Islet of Langerhans (tissue), 1 donor: ENCODE results near the gene CPNE4.
A peak's percentile ranks its signal among the peaks of the same experiment; 100 is the strongest.

Source experiments
- FAIRE-seq: peaks from one replicate; lab custom pipeline; 2011; peaks lifted over from hg19 to GRCh38; lab: Jason Lieb, UNC

Gene CPNE4

GRCh38 chr3:131796558-131797198 lies 238.1 kb downstream of the CPNE4 start:
- no peak for FAIRE-seq

- no peak for FAIRE-seq
These were observed 238.7 kb downstream of the CPNE4 start for GRCh38 chr3:131796111-131796510.

- no peak for FAIRE-seq
These were observed 239.3 kb downstream of the CPNE4 start for GRCh38 chr3:131795390-131796090.

- peak; percentile 47 for FAIRE-seq
These were observed 239.9 kb downstream of the CPNE4 start for GRCh38 chr3:131794766-131795388.

GRCh38 chr3:131793870-131794269 lies 240.9 kb downstream of the CPNE4 start:
- no peak for FAIRE-seq

- FAIRE-seq: no peak
These were observed 245.6 kb downstream of the CPNE4 start for GRCh38 chr3:131789188-131789587.

- FAIRE-seq: no peak
These were observed 248.4 kb downstream of the CPNE4 start for GRCh38 chr3:131786386-131786785.

- FAIRE-seq: no peak
These were observed 252.1 kb downstream of the CPNE4 start for GRCh38 chr3:131782751-131783150.

- no peak for FAIRE-seq
These were observed 256.3 kb downstream of the CPNE4 start for GRCh38 chr3:131778526-131778925.

- FAIRE-seq: no peak
These were observed 259.2 kb downstream of the CPNE4 start for GRCh38 chr3:131775650-131776049.

GRCh38 chr3:131772269-131773026 lies 262.4 kb downstream of the CPNE4 start:
- FAIRE-seq: peak; percentile 38

- no peak for FAIRE-seq
These were observed 271.7 kb downstream of the CPNE4 start for GRCh38 chr3:131762981-131763564.

- FAIRE-seq: no peak
These were observed 278.4 kb downstream of the CPNE4 start for GRCh38 chr3:131756405-131756804.

GRCh38 chr3:131755380-131755779 lies 279.4 kb downstream of the CPNE4 start:
- no peak for FAIRE-seq

- no peak for FAIRE-seq
These were observed 284.6 kb downstream of the CPNE4 start for GRCh38 chr3:131750256-131750655.

- FAIRE-seq: no peak
These were observed 285.0 kb downstream of the CPNE4 start for GRCh38 chr3:131749826-131750225.

GRCh38 chr3:131747466-131747865 lies 287.3 kb downstream of the CPNE4 start:
- no peak for FAIRE-seq

GRCh38 chr3:131744765-131745164 lies 290.0 kb downstream of the CPNE4 start:
- FAIRE-seq: no peak

- FAIRE-seq: no peak
These were observed 291.7 kb downstream of the CPNE4 start for GRCh38 chr3:131743126-131743525.

- no peak for FAIRE-seq
These were observed 295.6 kb downstream of the CPNE4 start for GRCh38 chr3:131739211-131739610.

- no peak for FAIRE-seq
These were observed 296.7 kb downstream of the CPNE4 start for GRCh38 chr3:131738095-131738494.

- FAIRE-seq: no peak
These were observed 299.3 kb downstream of the CPNE4 start for GRCh38 chr3:131735544-131735943.
